ENCODE data around the gene OR6C76. TPM values are rescaled to one million over a fixed set of nuclear protein-coding genes. Genes with fewer than 3 reads are reported as not detected.

Gene OR6C76
- total RNA-seq, 1 donor from 2014 or later: not detected

DNA sequence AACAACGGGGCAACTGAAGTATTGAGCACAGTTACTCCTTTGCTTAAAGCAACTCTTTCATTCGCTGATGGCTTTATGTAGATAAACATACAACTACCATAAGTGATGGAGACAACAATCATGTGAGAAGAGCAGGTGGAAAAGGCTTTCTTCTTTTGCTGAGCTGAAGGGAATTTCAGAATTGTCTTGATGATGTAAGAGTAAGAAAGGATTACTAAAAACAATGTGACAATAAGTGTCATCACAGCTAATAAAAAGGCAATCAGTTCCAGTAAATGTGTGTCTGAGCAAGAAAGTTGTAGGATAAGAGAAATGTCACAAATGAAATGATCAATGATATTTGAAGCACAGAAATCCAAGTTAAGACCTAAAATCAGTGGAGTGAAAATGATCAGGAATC, 43.2 kb downstream of the OR6C76 start:
- intact Hi-C loops (cut with micrococcal nuclease): no loop called here

GRCh38 chr12:55470088-55470829, 44.2 kb downstream of the OR6C76 start, which contains the start of gene OR6C70:
OR6C70 (minus strand) TSS chr12:55470138; CDS start chr12:55470138, 0 bp downstream.
- intact Hi-C loops (cut with micrococcal nuclease): no loop called here

DNA sequence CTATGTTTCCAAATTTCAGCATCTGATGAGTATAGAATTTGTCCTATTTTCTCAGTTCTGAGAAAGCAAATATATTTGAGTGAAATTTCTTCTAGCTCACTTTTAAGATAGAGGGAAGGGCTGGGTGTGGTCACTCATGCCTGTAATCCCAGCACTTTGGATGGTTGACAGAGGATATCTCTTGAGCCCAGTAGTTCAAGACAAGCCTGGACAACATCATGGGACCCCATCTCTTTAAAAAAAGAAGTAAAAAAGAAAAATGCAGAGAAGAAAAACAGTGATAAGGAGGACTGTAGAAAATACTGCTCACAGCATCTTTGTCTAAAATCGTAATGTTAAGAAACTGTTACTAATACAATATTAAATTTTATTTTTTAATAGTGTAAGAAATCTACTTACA, 46.2 kb downstream of the OR6C76 start:
- intact Hi-C loops (cut with micrococcal nuclease): no loop called here

Other genes starting within 250 kb of the OR6C76 start
- gene OR10A7, start 205.2 kb upstream of the OR6C76 start, total RNA-seq: not detected in 2 replicates
- not detected in 2 replicates for gene OR6C74, start 181.6 kb upstream of the OR6C76 start, total RNA-seq
- not detected in 2 replicates for gene OR6C6, start 129.7 kb upstream of the OR6C76 start, total RNA-seq
- not detected in 2 replicates for gene OR6C1, start 111.9 kb upstream of the OR6C76 start, total RNA-seq
- not detected in 2 replicates for gene OR6C3, start 95.5 kb upstream of the OR6C76 start, total RNA-seq
- not detected in 2 replicates for gene OR6C75, start 63.3 kb upstream of the OR6C76 start, total RNA-seq
- not detected in 2 replicates for gene OR6C65, start 25.7 kb upstream of the OR6C76 start, total RNA-seq
- not detected in 2 replicates for gene OR6C2, start 17.8 kb downstream of the OR6C76 start, total RNA-seq
- not detected in 2 replicates for gene OR6C70, start 43.9 kb downstream of the OR6C76 start, total RNA-seq
- not detected in 2 replicates for gene OR6C68, start 66.1 kb downstream of the OR6C76 start, total RNA-seq
- not detected in 2 replicates for gene OR6C4, start 123.3 kb downstream of the OR6C76 start, total RNA-seq
- gene OR2AP1, start 146.2 kb downstream of the OR6C76 start, total RNA-seq: not detected in 2 replicates
- gene OR10P1, start 210.6 kb downstream of the OR6C76 start, total RNA-seq: not detected in 2 replicates

Data from T-helper 1 cell treated with Interleukin-12 subunit alpha and Interleukin-12 subunit beta and Interleukin-4 antibody, amounts not matched to agents 30 ng/mL and 1 ng/mL, for 36 hours (primary cell).